Measurements from ENCODE around the gene ZNF177. TPM values are rescaled to one million over a fixed set of nuclear protein-coding genes. Genes with fewer than 3 reads are reported as not detected.

Gene ZNF177
- total RNA-seq (2022; extraction: Qiagen RNA extraction; ENCODE audit: low read depth) = 0.38 to 0.53 TPM (median 0.43 TPM) in 5 replicates

DNA sequence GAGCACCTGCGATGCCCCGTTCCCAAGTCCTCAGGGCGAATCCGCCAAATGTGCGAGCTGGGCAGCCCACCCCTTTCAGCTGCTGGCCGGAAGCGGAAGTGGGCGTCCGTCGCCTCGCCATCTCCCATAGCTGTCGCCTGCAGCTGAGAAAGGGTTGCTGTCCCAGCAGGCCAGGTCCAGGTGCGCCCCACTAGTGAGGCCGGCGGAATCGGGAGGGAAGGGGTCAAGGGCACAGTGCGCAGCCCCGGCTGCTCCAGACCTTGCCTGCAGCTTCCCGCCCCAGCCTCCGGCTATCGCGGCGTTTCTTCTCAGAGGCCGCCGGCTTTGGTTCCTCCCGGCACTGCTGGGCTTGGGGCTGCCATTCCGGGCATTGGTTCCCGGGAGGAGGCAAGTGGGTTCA is at the start of gene ZNF177:
Gene ZNF177, plus strand, starts transcription at position 109 of the 400 bp plus-strand sequence. CDS start 15,299 bp downstream, outside the sequence.

DNA sequence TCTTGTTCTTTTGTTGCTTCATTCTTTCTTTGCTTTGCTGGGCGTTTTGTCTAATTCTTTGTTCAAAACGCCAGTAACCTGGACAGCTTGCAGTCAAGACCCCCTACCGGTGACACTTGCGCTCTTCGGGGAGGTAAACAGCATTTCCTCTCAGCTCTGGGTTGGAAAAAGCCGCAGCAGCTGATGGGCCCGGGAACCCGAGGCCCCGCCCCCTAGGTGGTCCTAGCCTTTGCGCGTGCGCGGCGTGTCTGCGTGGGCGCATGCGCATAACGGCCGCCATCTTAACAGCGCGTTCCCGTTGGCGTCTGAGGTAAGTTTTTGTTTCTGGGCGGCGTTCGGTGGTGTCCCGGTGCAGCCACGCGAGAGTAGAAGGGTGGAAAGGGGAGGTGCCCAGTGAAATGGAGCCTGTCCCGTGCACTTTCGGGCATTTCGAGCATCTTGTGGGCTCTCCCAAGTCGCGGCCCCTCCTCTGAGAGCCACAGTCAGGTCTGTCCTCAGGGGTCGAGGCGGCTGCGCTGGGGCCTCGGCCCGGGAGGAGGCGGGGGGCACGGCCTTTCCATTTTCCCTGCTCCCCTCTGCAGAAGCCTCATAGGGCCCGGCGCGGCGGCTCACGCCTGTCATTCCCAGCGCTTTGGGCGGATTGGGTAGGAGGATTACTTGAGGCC is 38.8 kb upstream of the ZNF177 start, which contains the start of gene ZNF559:
Gene ZNF559, plus strand, starts transcription at position 261 of the 665 bp plus-strand sequence. CDS start 14,371 bp downstream, outside the sequence.

Other genes with a start within 250 kb of the ZNF177 start
- not detected in 5 replicates for gene OR7G1, start 247.2 kb upstream of the ZNF177 start, total RNA-seq (2022; extraction: Qiagen RNA extraction; ENCODE audit: low read depth)
- gene OR7G3, start 236.1 kb upstream of the ZNF177 start, total RNA-seq (2022; extraction: Qiagen RNA extraction; ENCODE audit: low read depth) = not detected in 5 replicates
- 17.5 to 21.9 TPM (median 19.7 TPM) in 5 replicates for gene ZNF317, start 222.6 kb upstream of the ZNF177 start, total RNA-seq (2022; extraction: Qiagen RNA extraction; ENCODE audit: low read depth)
- not detected in 5 replicates for gene OR7D2, start 184.0 kb upstream of the ZNF177 start, total RNA-seq (2022; extraction: Qiagen RNA extraction; ENCODE audit: low read depth)
- gene OR7D4, start 143.4 kb upstream of the ZNF177 start, total RNA-seq (2022; extraction: Qiagen RNA extraction; ENCODE audit: low read depth) = not detected in 5 replicates
- gene OR7E24, start 112.1 kb upstream of the ZNF177 start, total RNA-seq (2022; extraction: Qiagen RNA extraction; ENCODE audit: low read depth) = not detected in 5 replicates
- 0.95 to 1.9 TPM (median 1.5 TPM) in 5 replicates for gene ZNF699, start 53.2 kb upstream of the ZNF177 start, total RNA-seq (2022; extraction: Qiagen RNA extraction; ENCODE audit: low read depth)
- gene ZNF559, start 38.8 kb upstream of the ZNF177 start, total RNA-seq (2022; extraction: Qiagen RNA extraction; ENCODE audit: low read depth) = 3.6 to 6.4 TPM (median 5.7 TPM) in 5 replicates
- gene ZNF266, start 72.6 kb downstream of the ZNF177 start, total RNA-seq (2022; extraction: Qiagen RNA extraction; ENCODE audit: low read depth) = 3.3 to 4.1 TPM (median 3.8 TPM) in 5 replicates
- not detected in 5 replicates for gene ZNF560, start 135.6 kb downstream of the ZNF177 start, total RNA-seq (2022; extraction: Qiagen RNA extraction; ENCODE audit: low read depth)
- gene ZNF426, start 175.6 kb downstream of the ZNF177 start, total RNA-seq (2022; extraction: Qiagen RNA extraction; ENCODE audit: low read depth) = 0.90 to 1.5 TPM (median 1.0 TPM) in 5 replicates
- 3.6 to 4.8 TPM (median 4.1 TPM) in 5 replicates for gene ZNF121, start 221.5 kb downstream of the ZNF177 start, total RNA-seq (2022; extraction: Qiagen RNA extraction; ENCODE audit: low read depth)

All from A549 treated with DMSO at 1 μM for 4 hours (cell line).